K562 (cell line): ENCODE results near the gene KIFAP3.

Experiments used
- ELF1 ChIP-seq: fragments of 200-800 bp; sonication (Bioruptor generic); IDR thresholded peaks from 2 replicates; pipeline ENCODE4 v1.6.1; 2016; ENCODE audit warnings: missing genetic modification characterization, missing compliant biosample characterization
- FOS ChIP-seq: IDR thresholded peaks from 3 replicates; pipeline ENCODE4 v1.6.1; 2011; ENCODE audit not compliant: insufficient read length; ENCODE audit errors: extremely low read depth
- TF ChIP-seq, protein P1 (sequence below), 3 experiments: IDR thresholded peaks in 2 of 3; conservative IDR thresholded peaks in 1 of 3; 2 replicates each; pipeline ENCODE4 v1.5.1; 2011 to 2012; ENCODE audit warnings: low read length in 3 of 3, mild to moderate bottlenecking in 3 of 3, control low read depth in 2 of 3, improper control_type of control experiment in 1 of 3, inconsistent platforms in 1 of 3, low read depth in 1 of 3, mixed read lengths in 1 of 3, moderate library complexity in 1 of 3; ENCODE audit not compliant: insufficient read depth in 2 of 3
- TF ChIP-seq, protein P2 (sequence below): sonication (generic); formaldehyde crosslinking; IDR thresholded peaks from 2 replicates; pipeline ENCODE4 v1.9.0; 2022; ENCODE audit warnings: mild to moderate bottlenecking, missing genetic modification reagents

DNA sequence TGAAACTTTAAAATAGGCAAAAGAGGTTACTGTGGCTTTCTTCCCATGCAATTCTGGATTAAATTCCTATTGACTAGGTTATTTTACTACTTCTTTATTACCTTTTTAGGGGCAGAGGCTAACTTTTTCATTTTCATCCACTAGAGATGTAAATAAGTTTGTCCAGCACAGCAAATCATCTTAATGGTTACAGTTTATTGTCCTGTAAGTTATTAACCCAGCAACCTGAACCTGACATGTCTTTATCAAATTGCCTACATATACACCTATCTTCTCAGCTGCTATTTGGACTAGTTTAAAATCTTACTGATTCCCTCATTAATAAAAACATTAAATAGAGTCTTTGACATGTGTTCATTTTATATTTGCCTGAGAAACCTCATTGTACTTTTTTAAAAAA, 173.9 kb downstream of the KIFAP3 start:
- TF ChIP-seq ELF1 (tag): no peak
- TF ChIP-seq, protein P1, sequence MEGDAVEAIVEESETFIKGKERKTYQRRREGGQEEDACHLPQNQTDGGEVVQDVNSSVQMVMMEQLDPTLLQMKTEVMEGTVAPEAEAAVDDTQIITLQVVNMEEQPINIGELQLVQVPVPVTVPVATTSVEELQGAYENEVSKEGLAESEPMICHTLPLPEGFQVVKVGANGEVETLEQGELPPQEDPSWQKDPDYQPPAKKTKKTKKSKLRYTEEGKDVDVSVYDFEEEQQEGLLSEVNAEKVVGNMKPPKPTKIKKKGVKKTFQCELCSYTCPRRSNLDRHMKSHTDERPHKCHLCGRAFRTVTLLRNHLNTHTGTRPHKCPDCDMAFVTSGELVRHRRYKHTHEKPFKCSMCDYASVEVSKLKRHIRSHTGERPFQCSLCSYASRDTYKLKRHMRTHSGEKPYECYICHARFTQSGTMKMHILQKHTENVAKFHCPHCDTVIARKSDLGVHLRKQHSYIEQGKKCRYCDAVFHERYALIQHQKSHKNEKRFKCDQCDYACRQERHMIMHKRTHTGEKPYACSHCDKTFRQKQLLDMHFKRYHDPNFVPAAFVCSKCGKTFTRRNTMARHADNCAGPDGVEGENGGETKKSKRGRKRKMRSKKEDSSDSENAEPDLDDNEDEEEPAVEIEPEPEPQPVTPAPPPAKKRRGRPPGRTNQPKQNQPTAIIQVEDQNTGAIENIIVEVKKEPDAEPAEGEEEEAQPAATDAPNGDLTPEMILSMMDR (IDR thresholded peaks at IDR 0.05 in 2 of 3, conservative IDR thresholded peaks at IDR 0.05 in 1 of 3; ENCODE audit: insufficient read depth in 2 of 3, low read depth in 1 of 3, low read length in 3 of 3): no peak
- TF ChIP-seq, protein P2, sequence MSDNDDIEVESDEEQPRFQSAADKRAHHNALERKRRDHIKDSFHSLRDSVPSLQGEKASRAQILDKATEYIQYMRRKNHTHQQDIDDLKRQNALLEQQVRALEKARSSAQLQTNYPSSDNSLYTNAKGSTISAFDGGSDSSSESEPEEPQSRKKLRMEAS: no peak
- no peak for TF ChIP-seq FOS
